Tibial nerve (tissue), 4 donors: ENCODE results near the gene ZNF431.

Source experiments
- CTCF ChIP-seq, 5 experiments: fragments of 200-600 bp in 3 of 5; fragments of 450-650 bp in 2 of 5; sonication (generic) in 3 of 5; IDR thresholded peaks; one replicate each; pipeline ENCODE4 v1.5.1; 2016 to 2019; ENCODE audit warnings: antibody characterized with exemption in 5 of 5, mild to moderate bottlenecking in 3 of 5, moderate library complexity in 2 of 5
- EP300 ChIP-seq, 2 donors: sonication (generic); formaldehyde crosslinking; IDR thresholded peaks; one replicate each; pipeline ENCODE4 v1.6.1; 2017; ENCODE audit warnings: antibody characterized with exemption in 2 of 2, mild to moderate bottlenecking in 1 of 2
- POLR2A ChIP-seq, 2 donors: fragments of 450-650 bp; IDR thresholded peaks; one replicate each; pipeline ENCODE4 v1.6.1; 2017; ENCODE audit warnings: antibody characterized with exemption in 2 of 2, mild to moderate bottlenecking in 2 of 2, moderate library complexity in 2 of 2

DNA sequence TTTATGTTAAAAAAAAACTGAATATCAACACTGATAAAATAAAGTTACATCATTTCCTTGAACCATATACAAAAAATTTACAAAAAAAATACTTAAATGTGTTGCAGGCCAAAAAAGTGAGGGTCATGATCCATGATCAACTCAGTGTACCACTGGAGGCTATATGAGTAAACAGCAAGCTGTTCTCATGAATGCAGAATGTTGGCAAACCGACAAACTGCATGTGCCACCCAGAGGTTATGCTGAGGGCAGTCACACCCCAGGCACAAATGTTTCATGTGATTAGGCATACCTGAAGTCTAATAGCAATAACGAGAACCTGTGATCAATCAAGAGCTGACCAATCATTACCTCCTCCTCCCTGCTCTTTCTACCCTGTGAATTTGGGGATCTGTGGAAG lies 91.9 kb downstream of the ZNF431 start:
- TF ChIP-seq CTCF (IDR thresholded peaks at IDR 0.05): no peak
- no peak for TF ChIP-seq POLR2A (IDR thresholded peaks at IDR 0.05)
- TF ChIP-seq EP300 (IDR thresholded peaks at IDR 0.05): no peak
